Measurements from ENCODE around the gene RDH13. TPM values are rescaled to one million over a fixed set of nuclear protein-coding genes. Genes with fewer than 3 reads are reported as not detected.

The RDH13 gene
- total and polyA plus RNA-seq, 8 donors: 13.1 to 124 (median 21.5) TPM

DNA sequence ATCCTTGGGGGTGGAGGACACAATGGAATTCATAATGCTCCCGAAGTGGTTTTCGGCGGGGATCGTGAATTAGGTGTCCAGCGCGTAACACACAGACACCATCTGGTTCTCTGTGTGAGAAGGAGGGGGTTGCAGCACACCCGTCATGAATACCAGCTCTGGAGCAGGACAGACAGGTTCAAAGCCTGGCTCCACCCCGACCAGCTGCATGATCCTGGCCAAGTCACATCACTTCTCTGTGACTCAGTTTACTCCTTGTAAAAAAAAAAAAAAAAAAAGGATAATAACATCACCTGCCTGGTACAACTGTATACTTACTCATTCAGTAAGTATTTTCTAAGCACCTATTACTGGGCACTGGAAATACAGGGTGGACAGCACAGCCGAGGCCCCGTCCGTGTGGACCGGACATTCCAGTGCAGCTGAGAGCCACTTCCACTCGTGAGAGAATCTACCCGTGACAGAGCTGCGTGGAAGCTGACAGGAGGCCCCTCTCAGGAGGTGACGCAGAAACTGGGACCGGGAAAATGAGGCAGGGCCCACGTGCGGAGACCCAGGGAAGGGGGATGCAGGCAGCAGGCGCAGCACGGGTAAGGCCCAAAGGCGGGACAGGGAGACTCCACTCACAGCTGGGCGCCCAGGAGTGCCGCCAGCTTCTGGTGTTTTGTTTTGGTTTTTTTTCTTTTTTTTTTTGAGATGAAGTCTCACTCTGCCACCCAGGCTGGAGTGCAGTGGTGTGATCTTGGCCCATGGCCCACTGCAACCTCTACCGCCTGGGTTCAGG, 12.0 kb downstream of the RDH13 start:
- Histone ChIP-seq H3K4me3 (no peak overlapping the region), H3K9me3 (no peaks in the 10 kb centered on the region), H3K36me3 (peaks cover 51 to 100% (median 100%) of the 10 kb centered on the region in 4 donors), H3K27me3 (no peaks in the 10 kb centered on the region), H3K27ac (no peak overlapping the region), H3K4me1 (no peaks in the 10 kb centered on the region)
- WGBS, 5 donors: 95 to 97% (median 96%) methylated on average over 21 to 25 of the region's 25 CpGs
- intact Hi-C loops (cut with DNase I; ENCODE audit: low total_unique reads): no loop called here
- DNase-seq: no peak
- TF ChIP-seq EP300 (IDR thresholded peaks at IDR 0.05): no peak
- TF ChIP-seq CTCF (IDR thresholded peaks at IDR 0.05): no peak
- TF ChIP-seq POLR2AphosphoS5 (IDR thresholded peaks at IDR 0.05): no peak
- TF ChIP-seq POLR2A (IDR thresholded peaks at IDR 0.05): no peak

GRCh38 chr19:55048446-55048845, 14.5 kb downstream of the RDH13 start:
- Histone ChIP-seq H3K4me1 (no peaks in the 10 kb centered on the region), H3K9me3 (no peaks in the 10 kb centered on the region), H3K4me3 (no peak overlapping the region), H3K27ac (no peak overlapping the region), H3K36me3 (peaks cover 59 to 100% (median 99%) of the 10 kb centered on the region in 4 donors), H3K27me3 (no peaks in the 10 kb centered on the region)
- TF ChIP-seq CTCF (IDR thresholded peaks at IDR 0.05): no peak
- TF ChIP-seq EP300 (IDR thresholded peaks at IDR 0.05): no peak
- TF ChIP-seq POLR2A (IDR thresholded peaks at IDR 0.05): no peak
- no peak for TF ChIP-seq POLR2AphosphoS5 (IDR thresholded peaks at IDR 0.05)
- WGBS, 5 donors: 90 to 95% (median 95%) methylated on average over 15 of the region's 15 CpGs
- intact Hi-C loops (cut with DNase I; ENCODE audit: low total_unique reads): no loop called here
- DNase-seq: no peak

DNA sequence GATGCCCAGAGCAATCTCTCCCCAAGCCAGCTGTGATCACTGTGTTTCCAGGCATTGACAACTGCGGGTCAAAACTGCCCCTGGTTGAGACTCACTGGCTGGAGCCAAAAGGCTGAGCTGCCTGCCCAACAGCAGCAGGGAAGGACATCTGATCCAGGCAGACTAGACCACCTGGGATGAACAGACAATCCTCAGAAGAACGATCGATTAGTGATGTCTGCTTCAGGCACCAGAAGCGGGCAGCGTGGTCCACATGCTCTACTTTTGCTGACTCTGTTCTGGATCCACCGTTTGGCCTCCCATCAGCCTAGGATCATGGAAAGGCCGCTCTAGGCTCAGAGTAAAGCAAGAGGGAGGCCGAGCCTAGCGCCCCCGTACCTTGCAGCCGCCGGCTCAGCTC, 15.0 kb downstream of the RDH13 start:
- no peaks in the 10 kb centered on the region for H3K9me3 ChIP-seq
- peaks cover 59 to 100% (median 99%) of the 10 kb centered on the region in 4 donors for H3K36me3 ChIP-seq
- no peaks in the 10 kb centered on the region for H3K4me1 ChIP-seq
- no peak for TF ChIP-seq CTCF (IDR thresholded peaks at IDR 0.05)
- TF ChIP-seq POLR2A (IDR thresholded peaks at IDR 0.05): no peak
- no peaks in the 10 kb centered on the region for H3K27me3 ChIP-seq
- H3K27ac ChIP-seq: no peak overlapping the region
- intact Hi-C loops (cut with DNase I; ENCODE audit: low total_unique reads): no loop called here
- no peak overlapping the region for H3K4me3 ChIP-seq
- DNase-seq: no peak
- 92 to 95% (median 94%) methylated on average over 10 to 12 of the region's 12 CpGs for WGBS, 5 donors

GRCh38 chr19:55046975-55047622, 15.8 kb downstream of the RDH13 start:
- H3K27me3 ChIP-seq: no peaks in the 10 kb centered on the region

More at GRCh38 chr19:55046975-55047622, 15.8 kb downstream of the RDH13 start:
- Histone ChIP-seq H3K9me3 (no peaks in the 10 kb centered on the region), H3K4me1 (no peaks in the 10 kb centered on the region), H3K4me3 (no peak overlapping the region), H3K36me3 (peaks cover 59 to 100% (median 99%) of the 10 kb centered on the region in 4 donors), H3K27ac (no peak overlapping the region)
- no peak for DNase-seq
- WGBS, 5 donors: 87 to 95% (median 92%) methylated on average over 17 of the region's 17 CpGs
- intact Hi-C loops (cut with DNase I; ENCODE audit: low total_unique reads): no loop called here
- no peak for TF ChIP-seq POLR2A (IDR thresholded peaks at IDR 0.05)
- TF ChIP-seq POLR2AphosphoS5 (IDR thresholded peaks at IDR 0.05): no peak
- no peak for TF ChIP-seq CTCF (IDR thresholded peaks at IDR 0.05)
- no peak for TF ChIP-seq EP300 (IDR thresholded peaks at IDR 0.05)
